ENCODE measurements around the gene ADAMTSL2.
A peak's percentile ranks its signal among the peaks of the same experiment; 100 is the strongest.

Gene ADAMTSL2

DNA sequence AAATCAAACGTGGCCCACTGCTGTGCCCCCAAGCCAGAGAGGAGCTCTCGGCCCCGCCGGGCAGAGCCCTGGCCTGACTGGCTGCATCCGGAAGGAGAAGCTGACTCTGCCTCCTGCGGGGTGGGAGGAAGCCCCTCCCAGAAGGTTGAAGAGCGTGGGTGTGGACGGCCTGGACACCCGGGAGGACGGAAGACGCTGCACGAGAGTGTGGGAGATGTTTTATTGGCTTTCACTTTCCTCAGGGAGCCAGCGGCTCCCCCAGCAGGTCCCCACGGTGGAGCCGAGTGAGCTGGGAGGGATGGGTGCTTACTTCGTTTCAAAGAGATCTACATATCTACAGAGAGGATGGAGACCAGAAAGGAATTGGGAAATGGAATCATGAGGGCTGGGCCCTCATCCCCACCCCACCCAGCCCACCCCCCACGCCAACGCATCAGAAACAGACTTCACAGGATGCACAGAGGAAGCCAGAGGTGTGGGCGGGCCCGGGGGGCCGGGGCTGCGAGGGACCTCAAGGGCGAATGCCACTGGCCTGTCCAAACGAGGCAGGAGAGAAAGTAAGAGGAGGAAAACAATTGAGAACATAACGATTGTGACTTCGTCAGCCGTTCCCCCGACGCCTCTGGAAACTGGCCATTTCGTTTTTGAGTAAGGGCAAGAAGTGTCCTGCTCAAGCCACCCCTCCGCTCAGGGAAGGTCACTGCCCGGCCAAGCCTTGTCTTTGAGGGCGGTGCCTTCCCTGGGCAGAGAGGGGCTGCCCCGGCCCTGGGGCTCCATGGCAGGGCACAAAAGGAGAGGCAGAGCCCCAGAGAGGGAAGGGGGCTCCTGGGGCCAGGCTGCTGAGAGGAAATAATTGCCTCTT lies 42.6 kb downstream of the ADAMTSL2 start:
- no peak for DNase-seq

DNA sequence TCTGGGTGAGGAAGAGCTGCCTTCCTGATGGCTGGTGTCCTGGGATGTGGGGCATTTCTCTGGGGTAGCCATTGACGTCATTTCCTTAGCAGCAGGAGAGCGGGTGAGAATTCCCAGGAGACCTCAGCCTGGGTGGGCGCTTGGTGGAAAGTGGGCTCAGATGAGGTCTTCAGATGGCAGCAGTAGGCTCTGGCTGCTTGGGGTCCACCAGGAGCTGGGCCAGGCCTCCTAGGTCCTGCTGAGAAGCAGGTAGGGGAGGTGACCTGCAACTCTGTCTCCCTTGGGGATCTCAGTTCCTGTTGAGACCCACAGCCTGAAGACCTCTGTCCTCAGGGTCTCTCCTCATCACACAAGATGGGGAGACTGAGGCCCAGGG lies 43.2 kb downstream of the ADAMTSL2 start:
- no peak for DNase-seq

GRCh38 chr9:133578524-133579441 lies 44.3 kb downstream of the ADAMTSL2 start:
- no peak for DNase-seq

- peak; percentile 52 for DNase-seq
These were observed 45.3 kb downstream of the ADAMTSL2 start for GRCh38 chr9:133579601-133580418.

DNA sequence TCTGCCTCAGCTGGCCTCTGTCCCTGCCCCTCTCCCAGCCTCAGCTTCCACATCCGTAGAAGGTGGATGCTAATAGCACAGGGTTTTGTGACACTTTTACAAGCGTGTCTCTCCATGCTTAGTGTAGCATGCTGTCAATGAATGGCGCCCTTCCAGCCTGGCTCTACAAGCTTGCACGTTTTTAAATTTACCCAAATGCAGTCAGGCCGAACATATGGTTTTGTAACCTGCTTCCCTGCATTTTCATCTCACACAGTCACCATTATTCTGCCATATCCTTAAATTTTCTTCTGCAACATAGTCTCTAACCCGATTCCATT lies 45.9 kb downstream of the ADAMTSL2 start:
- peak; percentile 27 for DNase-seq

DNA sequence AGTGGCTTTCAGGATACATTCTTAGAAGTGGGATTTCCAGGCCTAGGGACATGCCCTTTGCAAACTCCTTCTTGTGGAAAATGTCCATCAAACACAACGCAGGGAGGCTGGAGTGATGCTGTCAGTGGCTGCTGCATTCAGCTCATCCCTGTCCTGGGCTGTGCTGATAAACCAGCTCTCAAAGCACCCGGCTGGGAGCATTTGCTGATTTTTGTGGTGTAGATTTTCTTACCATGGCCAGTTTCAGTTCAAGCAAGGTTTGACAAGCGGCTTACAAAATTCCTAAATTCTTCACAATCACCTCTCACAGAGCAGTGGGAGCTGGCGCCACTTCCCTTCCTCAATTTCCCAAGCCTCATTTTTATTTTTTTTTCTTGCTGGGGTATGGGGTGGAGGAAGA lies 46.5 kb downstream of the ADAMTSL2 start:
- no peak for DNase-seq

GRCh38 chr9:133581513-133582343 lies 47.2 kb downstream of the ADAMTSL2 start:
- no peak for DNase-seq

GRCh38 chr9:133582501-133583045 lies 48.1 kb downstream of the ADAMTSL2 start:
- DNase-seq, result no peak

- DNase-seq, result no peak
These were observed 48.6 kb downstream of the ADAMTSL2 start for GRCh38 chr9:133583111-133583510.

GRCh38 chr9:133583586-133583985 lies 49.1 kb downstream of the ADAMTSL2 start:
- DNase-seq, result no peak

DNA sequence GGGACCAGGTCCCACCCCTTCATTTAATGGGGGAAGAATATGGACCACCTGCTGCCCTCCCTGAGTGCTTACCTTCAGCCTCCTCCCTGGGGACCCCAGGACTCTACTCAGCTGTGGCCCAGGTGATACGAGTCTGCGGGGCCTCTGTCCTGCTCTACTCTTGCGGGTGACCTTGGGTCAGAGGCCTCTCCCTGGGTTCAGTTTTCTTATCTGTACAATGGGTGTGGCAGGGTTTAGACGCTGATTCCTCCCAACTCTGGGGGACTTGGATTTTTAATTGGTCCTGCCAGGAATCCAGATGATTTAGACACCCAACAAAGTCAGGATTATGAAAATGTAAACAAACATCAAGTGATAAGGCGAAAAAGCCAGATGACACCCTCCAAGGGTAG lies 49.7 kb downstream of the ADAMTSL2 start:
- DNase-seq, result no peak

- peak; percentile 81 for DNase-seq
These were observed 50.3 kb downstream of the ADAMTSL2 start for GRCh38 chr9:133584559-133585476.

DNA sequence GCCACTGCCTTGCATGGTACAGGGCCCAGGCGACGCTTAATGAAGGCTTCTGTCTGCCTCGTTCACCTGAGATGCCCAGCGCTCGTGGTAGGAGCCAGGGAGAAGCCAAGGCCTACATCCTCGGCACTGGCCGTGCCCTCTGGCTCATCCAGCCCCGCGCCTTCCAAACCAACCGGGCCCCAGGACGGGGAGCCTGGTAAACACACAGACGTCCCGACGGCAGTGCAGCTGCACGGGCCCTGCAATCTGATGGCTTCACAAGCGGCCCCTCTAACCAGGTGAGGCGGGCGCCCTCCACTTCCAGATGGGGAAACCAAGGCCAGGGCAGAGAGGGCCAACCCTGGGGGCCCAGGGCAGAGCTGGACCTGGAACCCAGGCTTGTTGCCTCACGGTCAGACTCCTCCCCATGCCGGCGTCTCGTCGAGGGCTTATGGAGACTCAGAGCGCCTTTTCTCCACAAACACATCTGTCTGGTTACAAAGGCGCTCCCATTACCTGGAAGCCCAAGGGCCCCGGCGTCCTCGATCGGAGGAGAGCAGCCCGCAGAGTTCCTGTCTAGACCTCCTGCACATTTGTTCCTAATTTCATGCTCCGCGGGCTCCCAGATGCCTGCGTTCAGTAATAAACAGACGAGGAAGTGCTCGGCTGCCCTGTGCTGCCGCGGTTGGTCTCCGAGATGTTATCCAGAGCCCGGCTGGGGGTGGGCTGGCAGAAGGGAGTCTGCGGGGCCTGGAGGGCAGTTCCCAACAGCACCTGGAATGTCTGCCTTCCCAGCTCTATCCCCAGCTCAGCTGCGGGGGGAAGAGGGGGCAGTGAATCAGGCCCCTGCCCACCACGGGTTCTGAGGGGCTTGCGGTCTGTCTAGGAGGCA lies 51.2 kb downstream of the ADAMTSL2 start:
- DNase-seq, result peak; percentile 60

- no peak for DNase-seq
These were observed 52.5 kb downstream of the ADAMTSL2 start for GRCh38 chr9:133587051-133587450.

DNA sequence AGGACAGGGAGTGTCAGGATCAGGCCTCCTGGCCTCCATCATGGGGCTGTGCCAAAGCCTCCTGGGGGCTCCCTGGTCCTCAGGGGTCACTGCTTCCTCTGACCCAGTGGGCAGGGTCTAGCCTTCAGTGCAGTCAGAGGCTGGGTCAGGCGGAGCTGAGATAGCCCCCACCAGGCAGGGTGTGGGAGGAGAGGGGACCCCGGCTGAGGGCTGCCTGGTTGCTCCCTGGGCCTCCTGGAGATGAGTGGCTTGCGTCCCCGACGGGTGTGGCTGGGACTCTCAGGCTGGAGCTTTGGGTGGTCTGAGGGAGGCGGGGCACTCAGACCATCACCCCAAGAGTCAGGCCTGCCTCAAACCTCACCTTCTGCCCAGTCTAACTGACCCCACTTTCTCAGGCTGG lies 53.0 kb downstream of the ADAMTSL2 start:
- DNase-seq, result no peak

DNA sequence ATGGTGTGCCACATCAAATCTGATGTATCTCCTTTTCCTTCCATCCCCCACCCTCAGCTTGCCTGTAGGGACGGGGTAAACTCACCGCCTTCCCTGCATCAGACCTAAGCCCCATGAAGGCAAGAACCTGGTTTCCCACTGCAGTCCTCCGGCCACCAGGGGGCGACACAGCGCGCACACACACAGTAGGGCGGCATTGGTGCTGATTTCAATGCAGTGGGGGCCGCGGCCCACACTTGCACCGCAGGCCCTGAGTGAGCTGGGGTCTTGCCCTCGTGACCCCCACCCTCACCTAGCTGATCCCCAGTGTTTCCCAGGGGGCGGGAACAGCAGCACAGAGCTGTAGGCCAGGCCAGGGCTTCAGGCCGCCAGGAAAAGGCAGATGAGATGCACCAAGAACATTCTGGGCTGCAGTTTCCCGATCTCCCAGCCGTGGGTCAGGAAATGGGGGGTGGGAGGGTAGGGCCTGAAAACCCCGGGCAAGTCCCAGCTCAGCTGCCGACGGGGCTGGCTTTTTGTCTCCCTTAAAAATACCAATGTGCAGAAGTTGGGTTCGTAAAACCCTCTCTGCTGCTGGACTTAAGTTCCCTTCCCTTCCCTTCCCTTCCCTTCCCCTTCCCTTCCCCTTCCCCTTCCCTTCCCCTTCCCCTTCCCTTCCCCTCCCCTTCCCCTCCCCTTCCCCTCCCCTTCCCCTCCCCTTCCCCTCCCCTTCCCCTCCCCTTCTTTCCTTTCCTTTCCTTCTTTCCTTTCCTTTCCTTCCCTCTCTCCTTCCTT lies 55.1 kb downstream of the ADAMTSL2 start:
- no peak for DNase-seq

DNA sequence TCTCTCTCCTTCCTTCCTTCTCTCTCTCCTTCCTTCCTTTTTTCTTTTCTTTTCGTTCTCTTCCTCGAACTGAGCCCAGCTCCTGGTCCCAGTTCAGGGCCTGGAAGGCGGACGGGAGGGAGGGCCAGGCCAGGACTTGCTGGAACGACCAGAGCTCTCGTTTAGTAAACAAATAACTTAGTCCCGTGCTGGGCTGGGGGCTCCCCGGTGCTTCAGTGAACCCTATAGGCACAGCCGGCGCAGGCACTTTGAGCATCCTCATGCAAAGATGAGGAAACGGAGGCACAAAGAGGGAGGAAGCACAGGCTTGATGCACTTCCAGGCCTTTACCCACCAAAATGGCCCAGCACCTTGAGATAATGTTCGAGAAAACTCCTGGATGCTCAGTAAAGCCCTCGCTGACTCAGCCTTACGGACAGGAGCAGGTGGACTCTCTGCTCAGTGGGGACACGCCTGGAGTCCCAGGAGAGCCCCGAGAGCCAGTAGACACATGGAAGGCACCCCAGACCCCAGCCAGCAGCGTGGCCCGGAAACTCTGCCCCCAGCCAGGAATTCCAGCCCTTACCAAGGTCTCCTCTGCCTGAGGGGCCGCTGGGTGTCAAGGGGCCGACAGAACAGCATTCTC lies 55.8 kb downstream of the ADAMTSL2 start:
- DNase-seq, result no peak

- DNase-seq, result peak; percentile 64
These were observed 56.8 kb downstream of the ADAMTSL2 start for GRCh38 chr9:133591116-133591910.
